ENCODE data around the gene TKFC.

GRCh38 chr11:61358566-61358965, 25.5 kb downstream of the TKFC start:
- TF ChIP-seq CTCF (IDR thresholded peaks at IDR 0.05; ENCODE audit: low read depth, low read length), result no peak
- TF ChIP-seq EZH2phosphoT487 (IDR thresholded peaks at IDR 0.05; ENCODE audit: low read depth), result no peak
